Measurements from ENCODE around the gene HES4. TPM values are rescaled to one million over a fixed set of nuclear protein-coding genes. Genes with fewer than 3 reads are reported as not detected.

HES4 gene
- total and polyA plus RNA-seq, 2 of the 13 experiments (the other 11 are each of a cell fraction or from before 2014, with no cell fraction given): 8.8 to 10.6 TPM

DNA sequence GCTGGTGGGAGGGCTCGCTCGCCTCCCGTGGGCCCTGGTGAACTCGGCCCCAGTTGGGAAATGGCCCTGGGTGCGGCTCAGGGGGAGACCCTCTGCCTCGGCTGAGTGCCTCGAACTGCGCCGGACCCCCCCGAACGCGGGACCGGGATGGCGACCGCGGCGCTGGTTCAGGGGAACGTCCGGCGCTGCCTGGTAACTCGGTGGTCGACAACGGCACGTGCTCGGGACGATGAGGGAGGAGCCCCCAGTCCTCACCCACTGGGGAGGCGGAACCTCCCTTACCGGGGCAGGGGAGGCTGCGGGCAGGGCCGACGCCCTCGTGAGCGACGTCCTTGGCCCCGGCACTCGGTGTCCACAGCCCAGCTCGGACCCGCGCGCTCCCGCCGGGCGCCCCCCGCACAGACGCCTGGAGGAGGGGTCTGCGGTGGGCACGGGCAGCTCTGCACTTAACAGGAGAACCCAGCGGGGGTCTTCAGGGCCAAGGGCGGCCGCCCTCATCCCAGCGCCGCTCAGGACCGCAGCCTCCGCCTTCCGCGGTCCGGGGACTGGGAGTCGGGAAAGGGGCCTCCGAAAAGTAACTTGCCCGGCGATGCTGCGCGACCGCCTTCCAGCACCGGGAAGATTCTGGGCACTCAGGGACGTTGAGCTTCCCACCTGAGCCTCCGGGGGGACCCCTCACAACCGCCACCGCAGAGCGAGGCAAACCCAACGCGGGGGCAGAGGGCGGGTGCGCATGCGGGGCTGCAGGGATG lies 1.7 kb downstream of the HES4 start (continued):
- no peak for TF ChIP-seq ZNF275 (CRISPR knock-in tag; IDR thresholded peaks at IDR 0.05; ENCODE audit: borderline replicate concordance)
- TF ChIP-seq STAG1 (CRISPR knock-in tag; IDR thresholded peaks at IDR 0.05): 0 out of 2 replicates have a peak, but pooled peaks have one; percentile 14
- TF ChIP-seq, protein P1, sequence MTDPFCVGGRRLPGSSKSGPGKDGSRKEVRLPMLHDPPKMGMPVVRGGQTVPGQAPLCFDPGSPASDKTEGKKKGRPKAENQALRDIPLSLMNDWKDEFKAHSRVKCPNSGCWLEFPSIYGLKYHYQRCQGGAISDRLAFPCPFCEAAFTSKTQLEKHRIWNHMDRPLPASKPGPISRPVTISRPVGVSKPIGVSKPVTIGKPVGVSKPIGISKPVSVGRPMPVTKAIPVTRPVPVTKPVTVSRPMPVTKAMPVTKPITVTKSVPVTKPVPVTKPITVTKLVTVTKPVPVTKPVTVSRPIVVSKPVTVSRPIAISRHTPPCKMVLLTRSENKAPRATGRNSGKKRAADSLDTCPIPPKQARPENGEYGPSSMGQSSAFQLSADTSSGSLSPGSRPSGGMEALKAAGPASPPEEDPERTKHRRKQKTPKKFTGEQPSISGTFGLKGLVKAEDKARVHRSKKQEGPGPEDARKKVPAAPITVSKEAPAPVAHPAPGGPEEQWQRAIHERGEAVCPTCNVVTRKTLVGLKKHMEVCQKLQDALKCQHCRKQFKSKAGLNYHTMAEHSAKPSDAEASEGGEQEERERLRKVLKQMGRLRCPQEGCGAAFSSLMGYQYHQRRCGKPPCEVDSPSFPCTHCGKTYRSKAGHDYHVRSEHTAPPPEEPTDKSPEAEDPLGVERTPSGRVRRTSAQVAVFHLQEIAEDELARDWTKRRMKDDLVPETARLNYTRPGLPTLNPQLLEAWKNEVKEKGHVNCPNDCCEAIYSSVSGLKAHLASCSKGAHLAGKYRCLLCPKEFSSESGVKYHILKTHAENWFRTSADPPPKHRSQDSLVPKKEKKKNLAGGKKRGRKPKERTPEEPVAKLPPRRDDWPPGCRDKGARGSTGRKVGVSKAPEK (CRISPR knock-in tag; IDR thresholded peaks at IDR 0.05; ENCODE audit: borderline replicate concordance): no peak
- TF ChIP-seq RBM39 (IDR thresholded peaks at IDR 0.05; ENCODE audit: low read depth, low read length, poor library complexity, severe bottlenecking): no peak
- TF ChIP-seq, protein P2, sequence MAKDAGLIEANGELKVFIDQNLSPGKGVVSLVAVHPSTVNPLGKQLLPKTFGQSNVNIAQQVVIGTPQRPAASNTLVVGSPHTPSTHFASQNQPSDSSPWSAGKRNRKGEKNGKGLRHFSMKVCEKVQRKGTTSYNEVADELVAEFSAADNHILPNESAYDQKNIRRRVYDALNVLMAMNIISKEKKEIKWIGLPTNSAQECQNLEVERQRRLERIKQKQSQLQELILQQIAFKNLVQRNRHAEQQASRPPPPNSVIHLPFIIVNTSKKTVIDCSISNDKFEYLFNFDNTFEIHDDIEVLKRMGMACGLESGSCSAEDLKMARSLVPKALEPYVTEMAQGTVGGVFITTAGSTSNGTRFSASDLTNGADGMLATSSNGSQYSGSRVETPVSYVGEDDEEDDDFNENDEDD (CRISPR knock-in tag; IDR thresholded peaks at IDR 0.05; ENCODE audit: borderline replicate concordance): no peak
- no peak for TF ChIP-seq ZBTB34 (CRISPR knock-in tag; IDR thresholded peaks at IDR 0.05)
- no peak for TF ChIP-seq ISL2 (CRISPR knock-in tag; IDR thresholded peaks at IDR 0.05)
- TF ChIP-seq AKNA (CRISPR knock-in tag; IDR thresholded peaks at IDR 0.05; ENCODE audit: borderline replicate concordance): no peak
- TF ChIP-seq ZIK1 (CRISPR knock-in tag; IDR thresholded peaks at IDR 0.05; ENCODE audit: borderline replicate concordance, low read depth): no peak

All from HepG2 (cell line).